ENCODE data around the gene PIK3R6. TPM values are rescaled to one million over a fixed set of nuclear protein-coding genes. Genes with fewer than 3 reads are reported as not detected.

The PIK3R6 gene
- total RNA-seq, 1 experiment from 2014 or later = not detected

DNA sequence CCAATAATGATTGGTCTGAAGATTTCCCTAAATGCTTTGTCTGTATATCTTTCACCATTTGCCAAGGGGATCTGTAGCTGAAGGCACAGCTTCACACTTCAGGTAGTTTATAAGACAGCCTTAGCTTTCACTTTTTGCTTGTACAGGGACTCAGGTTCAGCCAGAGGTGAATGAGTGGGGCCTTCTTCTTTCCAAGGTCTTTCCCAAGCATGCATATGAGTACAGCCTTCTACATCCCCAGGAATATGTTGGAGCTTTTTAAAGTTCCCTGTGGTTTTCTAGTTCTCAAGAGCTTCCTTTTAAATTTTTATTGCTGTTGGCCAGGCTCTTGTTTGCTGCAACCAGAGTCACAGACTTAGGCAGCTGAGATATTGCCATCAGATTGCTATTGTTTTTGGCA, 91.2 kb downstream of the PIK3R6 start:
- no peak for DNase-seq
- TF ChIP-seq, protein P1, sequence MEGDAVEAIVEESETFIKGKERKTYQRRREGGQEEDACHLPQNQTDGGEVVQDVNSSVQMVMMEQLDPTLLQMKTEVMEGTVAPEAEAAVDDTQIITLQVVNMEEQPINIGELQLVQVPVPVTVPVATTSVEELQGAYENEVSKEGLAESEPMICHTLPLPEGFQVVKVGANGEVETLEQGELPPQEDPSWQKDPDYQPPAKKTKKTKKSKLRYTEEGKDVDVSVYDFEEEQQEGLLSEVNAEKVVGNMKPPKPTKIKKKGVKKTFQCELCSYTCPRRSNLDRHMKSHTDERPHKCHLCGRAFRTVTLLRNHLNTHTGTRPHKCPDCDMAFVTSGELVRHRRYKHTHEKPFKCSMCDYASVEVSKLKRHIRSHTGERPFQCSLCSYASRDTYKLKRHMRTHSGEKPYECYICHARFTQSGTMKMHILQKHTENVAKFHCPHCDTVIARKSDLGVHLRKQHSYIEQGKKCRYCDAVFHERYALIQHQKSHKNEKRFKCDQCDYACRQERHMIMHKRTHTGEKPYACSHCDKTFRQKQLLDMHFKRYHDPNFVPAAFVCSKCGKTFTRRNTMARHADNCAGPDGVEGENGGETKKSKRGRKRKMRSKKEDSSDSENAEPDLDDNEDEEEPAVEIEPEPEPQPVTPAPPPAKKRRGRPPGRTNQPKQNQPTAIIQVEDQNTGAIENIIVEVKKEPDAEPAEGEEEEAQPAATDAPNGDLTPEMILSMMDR (IDR thresholded peaks at IDR 0.05; ENCODE audit: insufficient read depth in 1 of 2, low read depth in 1 of 2, low read length in 1 of 2, severe bottlenecking in 1 of 2, unreplicated experiment in 1 of 2) = no peak
- Histone ChIP-seq H3K4me1 (no peaks in the 10 kb centered on the region), H3K27me3 (replicated peaks; ENCODE audit: control insufficient read depth, insufficient read depth, low read length) (no peaks in the 10 kb centered on the region), H3K4me3 (ENCODE audit: low read depth, low read length) (no peak overlapping the region), H3K36me3 (ENCODE audit: control insufficient read depth, insufficient read depth, low read length) (no peaks in the 10 kb centered on the region), H3K9me3 (no peaks in the 10 kb centered on the region)
- Mint-ChIP-seq H3K4me1 (ENCODE audit: low read depth, unreplicated experiment) (no peaks in the 10 kb centered on the region), H3K9me3 (ENCODE audit: unreplicated experiment) (no peaks in the 10 kb centered on the region), H3K27ac (ENCODE audit: unreplicated experiment) (no peak overlapping the region), H3K4me3 (ENCODE audit: unreplicated experiment) (no peak overlapping the region), H3K36me3 (ENCODE audit: insufficient read depth, unreplicated experiment) (no peaks in the 10 kb centered on the region), H3K27me3 (ENCODE audit: insufficient read depth, unreplicated experiment) (no peaks in the 10 kb centered on the region)
- CTCF ChIA-PET = no interaction called here
- intact Hi-C loops (cut with micrococcal nuclease; ENCODE audit: unreplicated experiment) = no loop called here
- POLR2A ChIA-PET = no interaction called here
- no TSS peak for BruUV-seq (replicated peaks)

DNA sequence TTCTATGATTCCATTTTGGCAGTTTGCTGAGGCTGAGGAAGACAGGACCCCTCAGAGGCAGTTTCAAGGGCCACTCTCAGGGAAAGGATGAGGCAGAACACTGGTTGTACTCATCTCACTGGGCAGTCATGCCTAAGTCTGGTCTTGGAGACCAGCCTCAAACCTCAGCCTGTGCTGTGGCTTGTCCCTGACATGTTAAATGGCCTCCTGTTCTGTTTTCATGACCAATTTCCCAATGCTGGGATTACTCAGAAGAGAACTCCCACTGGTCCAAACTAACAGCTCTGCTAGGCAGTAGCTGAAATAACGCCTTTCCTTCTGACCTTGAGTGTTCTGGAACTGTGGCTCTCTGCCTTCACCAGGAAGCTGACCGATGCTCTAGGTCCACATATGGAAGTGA, 100.7 kb downstream of the PIK3R6 start:
- H3K9me3 Mint-ChIP-seq (ENCODE audit: unreplicated experiment) = no peaks in the 10 kb centered on the region
- H3K27me3 Mint-ChIP-seq (ENCODE audit: insufficient read depth, unreplicated experiment) = peaks cover 10% of the 10 kb centered on the region
- H3K36me3 Mint-ChIP-seq (ENCODE audit: insufficient read depth, unreplicated experiment) = no peaks in the 10 kb centered on the region
- no TSS peak for BruUV-seq (replicated peaks)
- intact Hi-C loops (cut with micrococcal nuclease; ENCODE audit: unreplicated experiment) = no loop called here
- no peak overlapping the region for H3K4me3 Mint-ChIP-seq (ENCODE audit: unreplicated experiment)
- ChIA-PET POLR2A (no interaction called here), CTCF (no interaction called here)
- Histone ChIP-seq H3K4me1 (no peaks in the 10 kb centered on the region), H3K27me3 (replicated peaks; ENCODE audit: control insufficient read depth, insufficient read depth, low read length) (no peaks in the 10 kb centered on the region), H3K4me3 (ENCODE audit: low read depth, low read length) (no peak overlapping the region), H3K36me3 (ENCODE audit: control insufficient read depth, insufficient read depth, low read length) (no peaks in the 10 kb centered on the region), H3K9me3 (no peaks in the 10 kb centered on the region)
- DNase-seq = no peak
- H3K4me1 Mint-ChIP-seq (ENCODE audit: low read depth, unreplicated experiment) = no peaks in the 10 kb centered on the region
- H3K27ac Mint-ChIP-seq (ENCODE audit: unreplicated experiment) = no peak overlapping the region
- TF ChIP-seq, protein P1 (IDR thresholded peaks at IDR 0.05; ENCODE audit: insufficient read depth in 1 of 2, low read depth in 1 of 2, low read length in 1 of 2, severe bottlenecking in 1 of 2, unreplicated experiment in 1 of 2) = no peak

DNA sequence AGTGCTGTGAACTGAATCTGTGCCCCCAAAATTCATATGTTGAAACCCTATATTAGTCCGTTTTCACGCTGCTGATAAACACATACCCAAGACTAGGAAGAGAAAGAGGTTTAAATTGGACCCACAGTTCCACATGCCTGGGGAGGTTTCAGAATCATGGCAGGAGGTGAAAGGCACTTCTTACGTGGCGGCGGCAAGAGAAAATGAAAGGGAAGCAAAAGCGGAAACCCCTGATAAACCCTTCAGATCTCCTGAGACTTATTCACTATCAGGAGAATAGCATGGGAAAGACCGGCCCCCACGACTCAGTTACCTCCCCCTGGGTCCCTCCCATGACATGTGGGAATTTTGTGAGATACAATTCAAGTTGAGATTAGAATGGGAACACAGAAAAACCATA, 105.5 kb downstream of the PIK3R6 start:
- H3K36me3 ChIP-seq (ENCODE audit: control insufficient read depth, insufficient read depth, low read length) = no peaks in the 10 kb centered on the region
- no peaks in the 10 kb centered on the region for H3K4me1 Mint-ChIP-seq (ENCODE audit: low read depth, unreplicated experiment)
- DNase-seq = no peak
- no peaks in the 10 kb centered on the region for H3K36me3 Mint-ChIP-seq (ENCODE audit: insufficient read depth, unreplicated experiment)
- POLR2A ChIA-PET = no interaction called here
- no peaks in the 10 kb centered on the region for H3K9me3 Mint-ChIP-seq (ENCODE audit: unreplicated experiment)
- intact Hi-C loops (cut with micrococcal nuclease; ENCODE audit: unreplicated experiment) = no loop called here
- no peak overlapping the region for H3K27ac Mint-ChIP-seq (ENCODE audit: unreplicated experiment)
- H3K4me1 ChIP-seq = no peaks in the 10 kb centered on the region
- H3K27me3 ChIP-seq (replicated peaks; ENCODE audit: control insufficient read depth, insufficient read depth, low read length) = no peaks in the 10 kb centered on the region
- TF ChIP-seq, protein P1 (IDR thresholded peaks at IDR 0.05; ENCODE audit: insufficient read depth in 1 of 2, low read depth in 1 of 2, low read length in 1 of 2, severe bottlenecking in 1 of 2, unreplicated experiment in 1 of 2) = no peak
- no peak overlapping the region for H3K4me3 ChIP-seq (ENCODE audit: low read depth, low read length)
- H3K4me3 Mint-ChIP-seq (ENCODE audit: unreplicated experiment) = no peak overlapping the region
- CTCF ChIA-PET = no interaction called here
- no peaks in the 10 kb centered on the region for H3K9me3 ChIP-seq
- H3K27me3 Mint-ChIP-seq (ENCODE audit: insufficient read depth, unreplicated experiment) = peaks cover 11% of the 10 kb centered on the region
- BruUV-seq (replicated peaks) = no TSS peak
